Measurements from ENCODE around the gene RUNX2.

DNA sequence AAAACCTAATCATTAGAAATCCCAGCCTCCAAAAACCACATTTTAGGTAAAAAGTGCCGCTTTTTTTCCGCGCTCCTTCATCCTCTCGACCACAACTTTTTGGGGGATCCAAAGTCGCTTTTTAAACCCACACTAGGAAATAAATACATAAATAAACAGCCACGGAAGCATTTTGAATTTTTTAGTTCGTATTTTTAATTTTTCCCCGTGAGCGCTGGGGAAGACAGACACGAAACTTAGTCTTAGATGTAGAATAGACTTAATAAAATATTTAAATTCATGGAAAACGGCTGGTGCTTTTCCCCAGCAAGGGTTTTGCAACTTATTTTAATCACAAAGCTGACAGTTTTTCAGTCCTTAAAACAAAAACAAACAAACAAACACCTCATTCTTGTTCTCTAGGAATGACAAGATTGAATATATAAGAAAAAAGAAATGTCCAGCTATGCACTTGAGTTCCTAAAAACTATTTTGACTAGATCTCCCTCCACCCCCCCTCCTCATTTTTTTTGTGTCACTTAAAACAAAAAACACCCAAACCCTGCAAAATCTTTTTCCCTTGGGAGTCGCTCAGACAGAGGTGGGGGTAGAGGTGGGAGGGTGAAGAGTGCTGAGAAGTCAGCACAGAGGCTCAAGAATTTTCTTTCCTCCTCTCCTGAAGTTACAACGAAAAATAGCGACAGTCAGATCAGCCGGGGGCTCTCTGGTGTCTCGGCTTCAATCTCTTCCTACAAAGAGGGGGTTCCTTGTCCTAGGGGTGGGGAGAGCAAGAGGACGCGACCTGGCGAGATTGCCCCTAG is 93.0 kb downstream of the RUNX2 start:
- TF ChIP-seq ZBTB20 (tag by site-specific recombination; IDR thresholded peaks at IDR 0.05) (no peak; the same call in 1 of the 2 replicates), KLF9 (tag by site-specific recombination; IDR thresholded peaks at IDR 0.05; ENCODE audit: low read depth) (no peak), CTCF (tag by site-specific recombination; IDR thresholded peaks at IDR 0.05) (no peak), SP2 (tag by site-specific recombination; IDR thresholded peaks at IDR 0.05) (no peak), ZSCAN16 (tag by site-specific recombination; IDR thresholded peaks at IDR 0.05) (no peak), ZNF560 (tag by site-specific recombination; IDR thresholded peaks at IDR 0.05; ENCODE audit: borderline replicate concordance) (no peak)
- TF ChIP-seq, protein P1, sequence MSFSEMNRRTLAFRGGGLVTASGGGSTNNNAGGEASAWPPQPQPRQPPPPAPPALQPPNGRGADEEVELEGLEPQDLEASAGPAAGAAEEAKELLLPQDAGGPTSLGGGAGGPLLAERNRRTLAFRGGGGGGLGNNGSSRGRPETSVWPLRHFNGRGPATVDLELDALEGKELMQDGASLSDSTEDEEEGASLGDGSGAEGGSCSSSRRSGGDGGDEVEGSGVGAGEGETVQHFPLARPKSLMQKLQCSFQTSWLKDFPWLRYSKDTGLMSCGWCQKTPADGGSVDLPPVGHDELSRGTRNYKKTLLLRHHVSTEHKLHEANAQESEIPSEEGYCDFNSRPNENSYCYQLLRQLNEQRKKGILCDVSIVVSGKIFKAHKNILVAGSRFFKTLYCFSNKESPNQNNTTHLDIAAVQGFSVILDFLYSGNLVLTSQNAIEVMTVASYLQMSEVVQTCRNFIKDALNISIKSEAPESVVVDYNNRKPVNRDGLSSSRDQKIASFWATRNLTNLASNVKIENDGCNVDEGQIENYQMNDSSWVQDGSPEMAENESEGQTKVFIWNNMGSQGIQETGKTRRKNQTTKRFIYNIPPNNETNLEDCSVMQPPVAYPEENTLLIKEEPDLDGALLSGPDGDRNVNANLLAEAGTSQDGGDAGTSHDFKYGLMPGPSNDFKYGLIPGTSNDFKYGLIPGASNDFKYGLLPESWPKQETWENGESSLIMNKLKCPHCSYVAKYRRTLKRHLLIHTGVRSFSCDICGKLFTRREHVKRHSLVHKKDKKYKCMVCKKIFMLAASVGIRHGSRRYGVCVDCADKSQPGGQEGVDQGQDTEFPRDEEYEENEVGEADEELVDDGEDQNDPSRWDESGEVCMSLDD (tag by site-specific recombination; IDR thresholded peaks at IDR 0.05): no peak; the same call in 1 of the 2 replicates
